Aorta (tissue), 5 donors: ENCODE measurements around the gene CDKN2B. TPM values are rescaled to one million over a fixed set of nuclear protein-coding genes. Genes with fewer than 3 reads are reported as not detected.

ENCODE experiments used
- ATAC-seq: fragments of 200-7000 bp; cut with Tn5 transposase; one replicate; pipeline ENCODE4 v1.9.1; 2022; ENCODE audit warnings: moderate library complexity; ENCODE audit not compliant: low FRiP score
- DNase-seq, 2 donors: peaks; one replicate each; pipeline ENCODE4 v3.0.0-alpha.2; 2020
- H3K27ac ChIP-seq, 2 donors: one replicate each; pipeline ENCODE4 v1.5.1; 2013; ENCODE audit warnings: low read length in 2 of 2, mild to moderate bottlenecking in 2 of 2, moderate library complexity in 2 of 2, control low read depth in 1 of 2, inconsistent platforms in 1 of 2, low read depth in 1 of 2
- H3K27me3 ChIP-seq, 2 donors: one replicate each; pipeline ENCODE4 v1.6.1; 2013; ENCODE audit warnings: control low read depth in 1 of 2, low read length in 1 of 2, mild to moderate bottlenecking in 1 of 2, moderate library complexity in 1 of 2; ENCODE audit not compliant: insufficient read depth in 2 of 2, control insufficient read depth in 1 of 2
- H3K36me3 ChIP-seq, 2 donors: one replicate each; pipeline ENCODE4 v1.6.1; 2013; ENCODE audit warnings: control low read depth in 1 of 2, low read length in 1 of 2, mild to moderate bottlenecking in 1 of 2; ENCODE audit not compliant: insufficient read depth in 2 of 2, control insufficient read depth in 1 of 2
- H3K4me1 ChIP-seq, 2 donors: one replicate each; pipeline ENCODE4 v1.6.1; 2013; ENCODE audit warnings: low read length in 2 of 2, control low read depth in 1 of 2, mild to moderate bottlenecking in 1 of 2, moderate library complexity in 1 of 2; ENCODE audit not compliant: insufficient read depth in 2 of 2, control insufficient read depth in 1 of 2
- H3K4me3 ChIP-seq, 2 donors: one replicate each; pipeline ENCODE4 v1.5.1; 2013; ENCODE audit warnings: low read length in 2 of 2, control low read depth in 1 of 2, mild to moderate bottlenecking in 1 of 2
- H3K9me3 ChIP-seq: one replicate; pipeline ENCODE4 v1.6.1; 2013; ENCODE audit warnings: mild to moderate bottlenecking, low read length; ENCODE audit not compliant: control insufficient read depth
- WGBS, 2 donors: extraction: QIAGEN DNeasy Blood & Tissue Kit; methylation state at CpG; one replicate each; pipeline ENCODE4 v1.1.7; 2013; 5-methylcytosine and 5-hydroxymethylcytosine counted together
- intact Hi-C, 2 donors: fragments of 100-400 bp; cut with DNase I; formaldehyde crosslinking; loops; one replicate each; pipeline versions ENCODE4 v1.14.2 to v1.15.0; 2022
- polyA plus RNA-seq, 2 donors: library from polyadenylated mRNA; stranded (reverse); fragments of 200-250 nt; gene quantifications; one replicate each; pipeline ENCODE4 v1.2.3, GENCODE V29; 2013
- total RNA-seq, 2 donors: library from RNA; stranded (reverse); fragmentation: NEBNext Ultra II Directional; extraction: Animal tissue kit (Norgen Biotek cat#: 25700); gene quantifications; one replicate each; pipeline ENCODE4 v1.2.1, GENCODE V29; 2021
- donor health status: healthy with polysubstance abuse.
- donor health status: Bipolar disorder and iron deficiency.
- donor health status: DM: no; HTN: no; CAD: no.
- donor health status: DM: no; HTN: no; CAD: no.
- donor health status: DM: yes; HTN: yes; CAD: no.

CDKN2B gene
- total and polyA plus RNA-seq, 4 donors: 4.5 to 12.9 (median 5.1) TPM

- H3K4me3 ChIP-seq: no peak overlapping the region
- no peak overlapping the region for H3K27ac ChIP-seq
- WGBS, 2 donors: 10 to 16% methylated on average over 45 of the region's 45 CpGs
- peaks cover 1% of the 10 kb centered on the region for H3K9me3 ChIP-seq
- no peaks in the 10 kb centered on the region for H3K4me1 ChIP-seq
- ATAC-seq: no peak
- no peaks in the 10 kb centered on the region for H3K36me3 ChIP-seq
- intact Hi-C loops: no loop called here
- peaks cover 0 to 3% of the 10 kb centered on the region in 2 donors for H3K27me3 ChIP-seq
- no peak for DNase-seq
Measured at GRCh38 chr9:21970800-21971640, 38.1 kb downstream of the CDKN2B start.

DNA sequence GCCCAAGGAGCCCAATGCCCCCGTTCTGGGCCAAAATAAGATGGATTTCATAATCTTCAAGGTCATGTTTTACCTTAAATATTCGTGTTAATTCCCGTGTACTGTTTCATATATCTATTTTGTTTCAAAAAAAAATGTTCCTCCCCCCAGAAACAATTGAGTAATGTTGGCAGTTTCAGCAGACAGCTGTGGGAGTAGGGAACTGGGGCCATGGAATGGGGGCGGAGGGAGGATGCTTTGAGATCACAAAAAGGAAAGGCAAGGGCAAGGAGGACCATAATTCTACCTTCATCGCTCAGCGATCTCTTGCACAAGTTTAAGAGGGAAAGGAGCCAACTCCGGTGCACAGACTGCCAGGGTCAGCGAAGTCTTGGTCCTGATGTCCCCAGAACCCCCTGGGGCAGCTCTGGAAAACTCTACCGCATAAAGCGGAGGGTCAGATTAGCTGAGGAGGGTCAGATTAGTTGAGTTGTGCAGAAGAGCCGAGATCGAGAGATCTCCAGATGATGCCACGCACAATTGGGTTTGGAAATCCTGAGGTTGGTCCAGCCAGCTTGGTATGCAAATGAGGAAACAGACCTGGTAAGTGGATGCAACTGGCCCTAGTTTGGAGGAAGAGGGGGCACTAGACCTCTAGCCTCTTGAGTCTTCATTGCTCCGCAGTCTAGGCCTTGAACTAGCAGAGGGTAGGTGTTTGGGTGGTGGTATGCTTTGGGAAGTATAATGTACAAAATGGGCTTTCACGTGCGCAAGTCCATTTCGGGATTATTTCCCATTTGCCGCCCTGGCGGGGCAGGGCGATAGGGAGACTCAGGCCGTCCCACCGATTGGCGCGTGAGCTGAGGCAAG is 38.9 kb downstream of the CDKN2B start:
- intact Hi-C loops: no loop called here
- ATAC-seq (no peak), DNase-seq (no peak)
- Histone ChIP-seq H3K4me1 (no peaks in the 10 kb centered on the region), H3K36me3 (no peaks in the 10 kb centered on the region), H3K9me3 (peaks cover 1% of the 10 kb centered on the region), H3K27ac (no peak overlapping the region), H3K4me3 (no peak overlapping the region), H3K27me3 (peaks cover 0 to 4% of the 10 kb centered on the region in 2 donors)
- 22 to 35% methylated on average over 24 of the region's 24 CpGs for WGBS, 2 donors

DNA sequence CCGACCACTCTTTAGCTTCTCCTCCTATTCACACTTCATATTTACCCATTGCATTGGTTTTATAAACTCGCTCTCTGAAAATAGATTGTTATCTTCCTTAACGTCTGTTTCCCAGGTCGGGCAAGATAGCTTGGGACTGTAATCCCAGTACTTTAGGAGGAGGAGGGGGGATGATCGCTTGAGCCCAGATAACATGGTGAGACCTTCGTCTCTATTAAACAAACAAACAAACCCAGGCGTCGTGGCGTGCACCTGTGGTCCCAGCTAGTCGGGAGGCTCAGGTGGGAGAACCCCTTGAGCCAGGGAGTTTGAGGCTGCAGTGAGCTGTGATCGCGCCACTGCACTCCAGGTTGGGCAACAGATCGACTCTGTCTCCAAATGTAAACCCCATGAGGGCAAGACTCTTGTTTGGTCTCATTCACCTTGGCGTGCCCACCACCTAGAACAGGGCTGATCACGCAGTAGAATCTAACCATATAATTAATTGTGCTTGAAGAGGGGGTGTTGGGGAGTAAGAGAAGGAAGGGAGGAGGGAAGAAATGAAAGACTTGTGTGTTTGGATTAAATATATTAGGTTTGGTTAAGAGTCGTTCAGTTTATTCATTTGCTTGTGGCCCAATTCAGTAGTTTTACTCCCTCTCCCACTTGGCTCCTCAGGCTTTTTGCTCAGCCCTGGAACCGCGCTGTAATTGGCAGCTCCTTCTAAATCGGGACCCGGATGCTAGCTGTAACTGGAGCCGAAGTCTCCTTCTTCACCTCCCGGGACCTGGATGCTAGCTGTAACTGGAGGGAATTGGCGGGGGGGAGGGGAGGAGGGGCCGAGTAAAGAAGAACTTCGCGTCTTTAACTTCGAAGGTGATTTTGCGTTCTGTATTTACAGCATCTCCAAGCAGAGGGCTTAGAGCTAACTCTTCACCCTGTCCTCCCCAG is 39.8 kb downstream of the CDKN2B start:
- DNase-seq: no peak
- Histone ChIP-seq H3K36me3 (no peaks in the 10 kb centered on the region), H3K4me1 (no peaks in the 10 kb centered on the region), H3K9me3 (peaks cover 3% of the 10 kb centered on the region), H3K4me3 (no peak overlapping the region), H3K27me3 (peaks cover 0 to 5% of the 10 kb centered on the region in 2 donors), H3K27ac (no peak overlapping the region)
- 13 to 18% methylated on average over 27 to 28 of the region's 28 CpGs for WGBS, 2 donors
- intact Hi-C loops: no loop called here
- no peak for ATAC-seq

DNA sequence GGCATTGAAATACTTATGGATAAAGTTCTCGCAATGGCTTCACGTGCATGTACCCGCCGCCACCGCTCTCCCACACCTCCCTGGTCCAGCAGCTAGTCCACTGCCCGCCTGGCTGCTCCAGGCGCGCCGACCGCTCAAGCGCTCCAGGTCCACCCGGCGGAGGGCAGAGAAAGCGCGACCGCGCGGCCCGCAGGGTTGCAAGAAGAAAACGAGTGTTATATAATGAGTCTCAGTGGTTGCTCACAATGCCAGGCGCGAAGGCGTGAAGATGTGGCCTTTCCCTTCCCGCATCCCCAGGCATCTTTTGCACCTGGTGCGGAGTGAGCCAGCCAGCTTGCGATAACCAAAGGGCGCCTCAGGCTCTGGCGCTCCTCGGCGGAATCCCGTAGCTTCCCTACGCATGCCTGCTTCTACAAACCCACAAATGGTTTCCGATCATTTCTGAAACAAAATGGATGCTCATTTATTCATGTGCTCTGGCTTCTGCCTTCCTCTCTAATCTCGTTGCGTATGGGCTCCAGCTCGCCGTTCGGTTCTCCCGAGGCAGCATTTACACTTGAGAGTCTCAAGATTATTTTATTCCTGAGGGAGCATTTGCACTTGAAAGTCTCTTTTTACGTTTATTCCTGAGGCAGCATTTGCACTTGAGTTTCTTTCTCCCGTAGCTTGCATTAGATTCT is 40.6 kb downstream of the CDKN2B start:
- Histone ChIP-seq H3K27ac (no peak overlapping the region), H3K4me3 (no peak overlapping the region), H3K27me3 (peaks cover 0 to 5% of the 10 kb centered on the region in 2 donors), H3K4me1 (no peaks in the 10 kb centered on the region), H3K9me3 (peaks cover 3% of the 10 kb centered on the region), H3K36me3 (no peaks in the 10 kb centered on the region)
- intact Hi-C loops: no loop called here
- no peak for ATAC-seq
- WGBS, 2 donors: 8 to 14% methylated on average over 41 of the region's 41 CpGs
- DNase-seq: no peak

- no peak for ATAC-seq
- Histone ChIP-seq H3K4me1 (no peaks in the 10 kb centered on the region), H3K9me3 (peaks cover 3% of the 10 kb centered on the region), H3K27me3 (peaks cover 0 to 5% of the 10 kb centered on the region in 2 donors), H3K36me3 (no peaks in the 10 kb centered on the region), H3K27ac (no peak overlapping the region), H3K4me3 (no peak overlapping the region)
- WGBS, 2 donors: 37 to 45% methylated on average over 10 of the region's 10 CpGs
- intact Hi-C loops: no loop called here
- no peak for DNase-seq
Measured at GRCh38 chr9:21967702-21968101, 41.4 kb downstream of the CDKN2B start.

DNA sequence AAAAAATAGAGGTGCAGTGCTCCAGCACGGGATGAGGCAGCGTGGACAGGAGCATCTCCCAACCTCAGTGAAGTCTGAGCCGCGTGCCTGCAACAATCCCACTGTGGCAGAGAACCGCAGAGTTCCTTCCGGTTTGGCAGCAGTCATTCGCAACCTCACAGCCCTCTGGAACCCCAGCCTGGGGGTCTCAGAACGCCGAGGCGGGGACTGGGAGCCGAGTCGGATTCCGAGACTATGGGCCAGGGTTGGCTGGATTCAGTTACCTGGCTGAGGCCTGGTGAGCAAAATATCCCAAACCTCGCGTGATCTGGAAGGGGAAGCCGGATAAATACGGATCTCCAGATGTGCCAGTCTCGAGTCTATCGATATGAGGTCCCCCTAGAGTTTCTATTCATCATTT is 41.9 kb downstream of the CDKN2B start:
- H3K4me1 ChIP-seq: no peaks in the 10 kb centered on the region
- DNase-seq (peak in 1 of 2 donors; percentile 70), ATAC-seq (no peak)
- intact Hi-C loops: no loop called here
- H3K27ac ChIP-seq: no peak overlapping the region
- H3K9me3 ChIP-seq: peaks cover 3% of the 10 kb centered on the region
- no peaks in the 10 kb centered on the region for H3K36me3 ChIP-seq
- 19 to 25% methylated on average over 19 of the region's 19 CpGs for WGBS, 2 donors
- H3K27me3 ChIP-seq: peaks cover 0 to 5% of the 10 kb centered on the region in 2 donors
- H3K4me3 ChIP-seq: no peak overlapping the region

GRCh38 chr9:21966140-21966851 is 42.8 kb downstream of the CDKN2B start:
- DNase-seq (peak in 1 of 2 donors; percentile 64), ATAC-seq (no peak)
- H3K27me3 ChIP-seq: peaks cover 0 to 5% of the 10 kb centered on the region in 2 donors
- WGBS, 2 donors: 22 to 26% methylated on average over 15 of the region's 15 CpGs
- intact Hi-C loops: no loop called here
- H3K36me3 ChIP-seq: no peaks in the 10 kb centered on the region
- no peak overlapping the region for H3K27ac ChIP-seq
- no peaks in the 10 kb centered on the region for H3K4me1 ChIP-seq
- H3K4me3 ChIP-seq: no peak overlapping the region
- H3K9me3 ChIP-seq: peaks cover 3% of the 10 kb centered on the region
